Natural killer cell (primary cell): ENCODE data around the gene COL1A1. TPM values are rescaled to one million over a fixed set of nuclear protein-coding genes. Genes with fewer than 3 reads are reported as not detected.

ENCODE experiments used
- ATAC-seq, 3 donors: fragments of 150-1000 bp in 2 of 3; fragments of 200-7000 bp in 1 of 3; cut with Tn5 transposase; 1 replicate in 1 of 3; 2 replicates in 2 of 3; pipeline ENCODE4 v1.10.0; 2021; ENCODE audit warnings: mild to moderate bottlenecking in 2 of 3, moderate library complexity in 2 of 3
- DNase-seq, 2 donors: peaks; one replicate each; pipeline versions ENCODE4 v3.0.0 to v3.0.0-alpha.2; 2013 to 2021; ENCODE audit warnings: mixed read lengths in 1 of 2
- H3K27ac ChIP-seq: one replicate; pipeline ENCODE4 v1.5.1; 2013; ENCODE audit warnings: mild to moderate bottlenecking, low read length
- H3K27me3 ChIP-seq: one replicate; pipeline ENCODE4 v1.6.1; 2013; ENCODE audit warnings: low read length; ENCODE audit not compliant: control insufficient read depth, insufficient read depth
- H3K36me3 ChIP-seq: one replicate; pipeline ENCODE4 v1.6.1; 2013; ENCODE audit warnings: low read length; ENCODE audit not compliant: control insufficient read depth, insufficient read depth
- H3K4me1 ChIP-seq: one replicate; pipeline ENCODE4 v1.6.1; 2013; ENCODE audit warnings: low read length; ENCODE audit not compliant: control insufficient read depth, insufficient read depth
- H3K4me3 ChIP-seq: one replicate; pipeline ENCODE4 v1.5.1; 2013; ENCODE audit warnings: low read length
- H3K9me3 ChIP-seq: one replicate; pipeline ENCODE4 v1.6.1; 2013; ENCODE audit warnings: low read length; ENCODE audit not compliant: control insufficient read depth, insufficient read depth
- H3K27ac Mint-ChIP-seq, 2 donors: one replicate each; pipeline ENCODE4 v1.8.0; 2022; ENCODE audit warnings: mild to moderate bottlenecking in 2 of 2, mixed read lengths in 2 of 2, moderate library complexity in 1 of 2
- H3K27me3 Mint-ChIP-seq, 2 donors: one replicate each; pipeline ENCODE4 v1.8.0; 2022; ENCODE audit warnings: low read depth in 2 of 2, mixed read lengths in 2 of 2
- H3K36me3 Mint-ChIP-seq: one replicate; pipeline ENCODE4 v1.8.0; 2022; ENCODE audit warnings: mixed read lengths
- H3K4me1 Mint-ChIP-seq, 2 donors: one replicate each; pipeline ENCODE4 v1.8.0; 2022; ENCODE audit warnings: mixed read lengths in 2 of 2
- H3K4me3 Mint-ChIP-seq: one replicate; pipeline ENCODE4 v1.8.0; 2022; ENCODE audit warnings: mild to moderate bottlenecking, moderate library complexity, mixed read lengths
- H3K9me3 Mint-ChIP-seq, 2 donors: one replicate each; pipeline ENCODE4 v1.8.0; 2022; ENCODE audit warnings: mixed read lengths in 2 of 2
- CTCF ChIP-seq: fragments of 200-600 bp; IDR thresholded peaks from one replicate; pipeline ENCODE4 v1.8.0; 2022; ENCODE audit warnings: antibody characterized with exemption
- WGBS: methylation state at CpG from one replicate; pipeline ENCODE4 v1.1.7; 2013; ENCODE audit warnings: missing lambda C conversion rate; ENCODE audit not compliant: insufficient coverage; 5-methylcytosine and 5-hydroxymethylcytosine counted together
- intact Hi-C: fragments of 100-400 bp; cut with micrococcal nuclease; formaldehyde crosslinking; loops from one replicate; pipeline ENCODE4 v1.14.2; 2022
- total RNA-seq, 4 donors: library from RNA; stranded (reverse); fragments of 120-200 nt in 1 of 4; gene quantifications; one replicate each; pipeline versions ENCODE4 v1.2.3 to v1.2.4, GENCODE V29; 2013 to 2022

Gene COL1A1
- total RNA-seq, 3 donors from 2014 or later (not counting 1 experiment from before 2014, with no cell fraction given), result 2.3 to 7.5 (median 2.6) TPM

GRCh38 chr17:50211249-50212120 lies 10.1 kb upstream of the COL1A1 start:
- H3K27me3 Mint-ChIP-seq, result peaks cover 49 to 60% of the 10 kb centered on the region in 2 donors
- ATAC-seq (no peak), DNase-seq (peak in 1 of 2 donors; percentile 3)
- no peaks in the 10 kb centered on the region for H3K9me3 Mint-ChIP-seq
- Histone ChIP-seq H3K36me3 (no peaks in the 10 kb centered on the region), H3K4me3 (no peak overlapping the region), H3K9me3 (no peaks in the 10 kb centered on the region), H3K4me1 (peaks cover 17% of the 10 kb centered on the region), H3K27ac (no peak overlapping the region), H3K27me3 (peaks cover 6% of the 10 kb centered on the region)
- H3K4me1 Mint-ChIP-seq, result peaks cover 15 to 25% of the 10 kb centered on the region in 2 donors
- 89% methylated on average over 9 of the region's 9 CpGs for WGBS
- H3K4me3 Mint-ChIP-seq, result no peak overlapping the region
- H3K27ac Mint-ChIP-seq, result peak overlapping the region in 1 of 2 donors; percentile 52
- no peak for TF ChIP-seq CTCF
- intact Hi-C loops, result no loop called here
- no peaks in the 10 kb centered on the region for H3K36me3 Mint-ChIP-seq

- ATAC-seq (no peak), DNase-seq (peak; percentile 1 to 11)
- intact Hi-C loops, result no loop called here
- Histone ChIP-seq H3K4me3 (no peak overlapping the region), H3K27me3 (peaks cover 6% of the 10 kb centered on the region), H3K36me3 (no peaks in the 10 kb centered on the region), H3K4me1 (peaks cover 17% of the 10 kb centered on the region), H3K27ac (no peak overlapping the region), H3K9me3 (no peaks in the 10 kb centered on the region)
- TF ChIP-seq CTCF, result no peak
- no peak overlapping the region for H3K27ac Mint-ChIP-seq
- H3K36me3 Mint-ChIP-seq, result no peaks in the 10 kb centered on the region
- H3K27me3 Mint-ChIP-seq, result peaks cover 52 to 67% of the 10 kb centered on the region in 2 donors
- peaks cover 15 to 25% of the 10 kb centered on the region in 2 donors for H3K4me1 Mint-ChIP-seq
- H3K4me3 Mint-ChIP-seq, result no peak overlapping the region
- 75% methylated on average over 20 of the region's 26 CpGs for WGBS
- no peaks in the 10 kb centered on the region for H3K9me3 Mint-ChIP-seq
These were observed 9.1 kb upstream of the COL1A1 start for GRCh38 chr17:50210240-50211225.

DNA sequence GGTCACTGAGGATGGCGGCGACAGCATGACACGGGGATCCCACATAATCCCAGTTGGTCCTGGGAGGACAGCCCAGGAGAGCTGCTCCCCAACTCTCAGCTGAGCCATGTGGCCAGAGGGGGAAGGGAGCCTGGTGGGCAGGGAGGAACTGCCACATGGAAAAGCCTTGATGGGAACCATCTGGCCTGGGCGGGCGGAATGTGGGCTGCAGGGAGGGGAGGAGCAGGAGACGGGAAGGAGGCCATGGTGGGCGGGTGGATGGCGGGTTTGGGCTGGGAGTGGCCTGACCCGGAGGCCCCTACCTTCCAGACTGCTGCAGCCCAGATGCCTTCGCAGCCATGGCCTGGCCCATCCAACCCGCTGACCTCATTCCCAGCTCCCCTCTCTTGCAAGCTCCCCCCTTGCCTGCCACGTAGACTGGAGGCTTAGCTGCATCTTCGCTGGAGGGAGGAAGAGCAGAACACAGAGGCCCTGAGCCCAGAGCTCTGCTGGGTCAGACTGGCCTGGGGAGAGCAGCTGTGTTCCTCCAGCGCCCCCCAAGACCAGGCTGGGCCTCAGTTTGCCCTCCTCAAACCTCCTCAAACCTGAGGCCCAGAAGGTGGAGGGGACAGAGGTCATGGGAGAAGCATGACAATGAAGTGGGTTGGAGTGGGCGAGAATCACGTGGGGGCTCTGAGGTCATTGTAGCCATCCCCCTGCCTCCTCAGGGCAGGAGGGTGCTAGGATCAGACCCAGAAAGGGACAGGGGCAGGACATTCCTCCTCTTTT lies 8.2 kb upstream of the COL1A1 start:
- no peak for DNase-seq
- H3K4me3 Mint-ChIP-seq, result no peak overlapping the region

More for the DNA sequence above, 8.2 kb upstream of the COL1A1 start:
- H3K27ac ChIP-seq, result no peak overlapping the region
- intact Hi-C loops, result no loop called here
- H3K36me3 ChIP-seq, result no peaks in the 10 kb centered on the region
- H3K27me3 ChIP-seq, result peaks cover 6% of the 10 kb centered on the region
- no peak for ATAC-seq
- TF ChIP-seq CTCF, result no peak
- no peak overlapping the region for H3K4me3 ChIP-seq
- H3K36me3 Mint-ChIP-seq, result no peaks in the 10 kb centered on the region
- H3K27ac Mint-ChIP-seq, result no peak overlapping the region
- 82% methylated on average over 16 of the region's 16 CpGs for WGBS
- H3K27me3 Mint-ChIP-seq, result peaks cover 56 to 67% of the 10 kb centered on the region in 2 donors
- H3K4me1 ChIP-seq, result peaks cover 17% of the 10 kb centered on the region
- peaks cover 15 to 25% of the 10 kb centered on the region in 2 donors for H3K4me1 Mint-ChIP-seq
- no peaks in the 10 kb centered on the region for H3K9me3 ChIP-seq
- no peaks in the 10 kb centered on the region for H3K9me3 Mint-ChIP-seq
